Cardiac fibroblast (primary cell): ENCODE results near the gene TOPBP1.
A peak's percentile ranks its signal among the peaks of the same experiment; 100 is the strongest.

Source experiments
- DNase-seq, 2 donors: peaks; one replicate each; pipeline versions ENCODE4 v3.0.0 to v3.0.0-alpha.2; 2010; ENCODE audit warnings: low read depth in 2 of 2
- H3K4me3 ChIP-seq, 2 donors: replicated peaks in 1 of 2; 1 replicate in 1 of 2; 2 replicates in 1 of 2; pipeline ENCODE4 v1.5.1; 2011; ENCODE audit warnings: low read depth in 2 of 2, low read length in 2 of 2, mild to moderate bottlenecking in 2 of 2, moderate library complexity in 1 of 2
- TF ChIP-seq, protein P1 (sequence below): IDR thresholded peaks from one replicate; pipeline ENCODE4 v1.5.1; 2011; ENCODE audit warnings: low read depth, mild to moderate bottlenecking, low read length, inconsistent platforms

The TOPBP1 gene

DNA sequence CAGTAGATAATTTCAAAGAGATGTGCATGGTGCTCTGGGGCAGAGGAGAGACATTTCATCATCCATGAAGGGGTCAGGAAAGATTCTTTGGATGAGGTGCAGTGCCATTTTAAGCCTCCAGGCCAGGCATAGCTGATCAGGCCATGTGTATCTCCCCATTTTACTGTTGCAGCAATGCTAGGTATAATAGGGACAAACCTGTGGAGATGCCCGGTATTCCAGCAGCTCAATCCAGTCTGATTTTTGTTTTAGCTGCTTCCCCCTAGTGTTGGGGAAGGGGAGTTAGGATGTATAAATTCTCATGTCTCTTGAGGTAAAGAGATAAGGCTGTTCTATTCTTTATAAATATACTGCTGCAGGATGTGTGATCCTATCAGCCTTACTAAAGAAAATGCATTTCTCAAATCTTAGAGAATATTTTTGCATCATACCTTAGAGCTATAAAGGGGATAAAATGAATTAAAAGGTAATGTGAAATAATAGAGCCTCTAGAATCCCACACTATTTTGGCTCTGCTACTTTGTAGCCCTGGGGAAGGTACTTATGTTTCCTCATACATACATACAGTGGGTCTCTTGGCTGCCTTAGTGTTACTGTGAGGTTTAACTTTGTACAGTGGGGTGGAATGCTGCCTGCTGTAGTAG, 83.1 kb downstream of the TOPBP1 start:
- TF ChIP-seq, protein P1, sequence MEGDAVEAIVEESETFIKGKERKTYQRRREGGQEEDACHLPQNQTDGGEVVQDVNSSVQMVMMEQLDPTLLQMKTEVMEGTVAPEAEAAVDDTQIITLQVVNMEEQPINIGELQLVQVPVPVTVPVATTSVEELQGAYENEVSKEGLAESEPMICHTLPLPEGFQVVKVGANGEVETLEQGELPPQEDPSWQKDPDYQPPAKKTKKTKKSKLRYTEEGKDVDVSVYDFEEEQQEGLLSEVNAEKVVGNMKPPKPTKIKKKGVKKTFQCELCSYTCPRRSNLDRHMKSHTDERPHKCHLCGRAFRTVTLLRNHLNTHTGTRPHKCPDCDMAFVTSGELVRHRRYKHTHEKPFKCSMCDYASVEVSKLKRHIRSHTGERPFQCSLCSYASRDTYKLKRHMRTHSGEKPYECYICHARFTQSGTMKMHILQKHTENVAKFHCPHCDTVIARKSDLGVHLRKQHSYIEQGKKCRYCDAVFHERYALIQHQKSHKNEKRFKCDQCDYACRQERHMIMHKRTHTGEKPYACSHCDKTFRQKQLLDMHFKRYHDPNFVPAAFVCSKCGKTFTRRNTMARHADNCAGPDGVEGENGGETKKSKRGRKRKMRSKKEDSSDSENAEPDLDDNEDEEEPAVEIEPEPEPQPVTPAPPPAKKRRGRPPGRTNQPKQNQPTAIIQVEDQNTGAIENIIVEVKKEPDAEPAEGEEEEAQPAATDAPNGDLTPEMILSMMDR: peak; percentile 64
- peak overlapping the region in 1 of 2 donors; percentile 7 for H3K4me3 ChIP-seq
- DNase-seq: peak; percentile 57 to 70

DNA sequence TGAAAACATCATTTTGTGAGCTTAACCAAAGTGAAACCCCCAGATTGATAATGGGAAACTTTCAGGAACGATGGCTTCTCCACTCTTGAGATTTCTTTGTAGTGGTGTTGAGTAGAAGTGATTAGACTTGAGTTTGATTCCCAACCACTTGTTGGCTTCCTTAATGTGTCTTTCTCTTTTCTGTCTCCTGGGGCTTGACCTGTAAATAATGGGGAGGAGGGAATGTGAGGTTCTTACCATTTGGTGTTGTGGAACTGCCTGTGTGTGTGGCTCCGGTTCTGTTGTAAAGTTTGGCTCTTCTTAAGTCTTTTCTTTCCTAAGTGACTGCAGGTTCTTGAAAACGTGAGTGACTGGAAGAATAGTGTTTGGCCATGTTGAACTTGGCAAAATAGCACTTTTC, 85.6 kb downstream of the TOPBP1 start:
- peak; percentile 19 to 26 for DNase-seq
- H3K4me3 ChIP-seq: peak overlapping the region; percentile 74 to 76
- TF ChIP-seq, protein P1: no peak

DNA sequence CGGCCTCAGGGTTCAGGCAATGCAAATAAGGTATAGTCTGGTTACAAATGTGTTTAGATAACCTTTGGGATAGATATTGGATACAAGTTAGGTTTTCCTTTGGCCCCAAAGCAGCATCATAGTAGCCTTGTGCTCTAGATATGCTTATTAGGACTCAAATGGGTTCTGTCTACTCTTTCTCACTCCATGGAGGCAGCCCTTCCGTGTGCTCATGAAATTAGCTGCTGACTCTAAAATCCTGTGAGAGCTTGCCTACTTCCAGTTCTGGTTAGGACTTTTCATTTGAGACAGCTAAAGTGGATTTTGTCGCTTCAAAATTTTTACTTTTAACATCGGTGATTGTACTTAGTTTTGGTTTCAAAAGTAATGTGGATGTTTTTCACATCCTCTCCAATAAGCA, 86.7 kb downstream of the TOPBP1 start:
- peak in 1 of 2 donors; percentile 22 for DNase-seq
- peak overlapping the region; percentile 74 to 76 for H3K4me3 ChIP-seq
- TF ChIP-seq, protein P1: no peak

DNA sequence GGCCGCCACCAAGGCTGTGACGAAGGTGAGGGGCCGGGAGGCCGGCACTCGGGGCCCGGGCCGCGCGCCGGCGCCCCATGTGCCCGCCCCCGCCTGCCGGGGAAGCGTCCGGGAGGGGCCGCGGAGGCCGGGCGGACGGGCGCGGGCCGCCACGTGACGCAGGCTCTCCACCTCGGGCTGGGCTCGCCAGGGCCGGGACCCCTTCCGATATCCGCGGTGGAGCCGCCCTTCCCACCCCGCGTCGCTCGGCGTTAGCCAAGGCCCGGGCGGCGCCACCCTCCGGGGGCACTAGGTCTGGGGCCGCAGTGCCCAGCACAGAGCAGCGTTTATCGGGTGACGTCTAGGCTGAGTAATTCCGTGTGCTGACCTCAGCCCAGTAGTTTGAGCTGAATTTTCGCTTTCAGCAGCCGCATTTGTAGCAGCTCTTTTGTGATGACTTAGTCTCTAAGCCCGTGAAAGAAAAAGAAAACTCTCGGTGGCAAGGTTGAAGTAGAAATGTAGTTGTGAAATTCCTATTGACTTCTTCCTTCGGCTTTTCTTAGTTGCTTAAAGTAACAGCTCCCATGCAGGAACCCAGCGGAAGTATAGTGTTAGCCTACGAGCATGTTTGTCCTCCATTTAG, 87.4 kb downstream of the TOPBP1 start:
- TF ChIP-seq, protein P1: no peak
- peak overlapping the region; percentile 74 to 76 for H3K4me3 ChIP-seq
- peak; percentile 75 to 77 for DNase-seq

DNA sequence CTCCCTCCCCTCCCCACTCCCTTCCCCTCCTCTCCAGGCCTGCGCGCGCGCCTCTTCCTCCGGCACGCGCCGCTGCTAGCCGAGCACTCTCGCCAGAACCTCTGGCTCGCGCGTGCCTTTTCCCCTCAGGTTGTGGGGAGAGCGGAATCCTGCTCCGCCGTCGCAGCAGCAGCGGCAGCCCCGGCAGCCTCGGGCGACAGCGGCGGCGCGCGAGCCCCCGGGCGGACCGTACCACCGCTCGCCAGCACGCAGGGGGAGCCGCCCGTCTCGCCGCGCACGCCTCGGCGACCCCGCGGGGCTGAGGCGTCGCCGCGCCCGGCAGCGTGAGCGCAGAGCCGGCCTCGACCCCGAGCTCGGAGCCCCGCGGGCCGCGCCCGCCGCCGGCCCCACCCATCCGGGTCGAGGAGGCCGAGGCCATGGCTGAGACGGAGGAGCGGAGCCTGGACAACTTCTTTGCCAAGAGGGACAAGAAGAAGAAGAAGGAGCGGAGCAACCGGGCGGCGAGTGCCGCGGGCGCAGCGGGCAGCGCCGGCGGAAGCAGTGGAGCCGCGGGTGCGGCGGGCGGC, 88.0 kb downstream of the TOPBP1 start, which contains the start of gene CDV3:
Gene CDV3, plus strand, starts transcription at position 58 of the 566 bp plus-strand sequence. Its CDS starts 359 bp downstream, at position 417.
- no peak for DNase-seq
- TF ChIP-seq, protein P1: no peak
- peak within 1 kb of the TSS; percentile 74 to 76 for H3K4me3 ChIP-seq

DNA sequence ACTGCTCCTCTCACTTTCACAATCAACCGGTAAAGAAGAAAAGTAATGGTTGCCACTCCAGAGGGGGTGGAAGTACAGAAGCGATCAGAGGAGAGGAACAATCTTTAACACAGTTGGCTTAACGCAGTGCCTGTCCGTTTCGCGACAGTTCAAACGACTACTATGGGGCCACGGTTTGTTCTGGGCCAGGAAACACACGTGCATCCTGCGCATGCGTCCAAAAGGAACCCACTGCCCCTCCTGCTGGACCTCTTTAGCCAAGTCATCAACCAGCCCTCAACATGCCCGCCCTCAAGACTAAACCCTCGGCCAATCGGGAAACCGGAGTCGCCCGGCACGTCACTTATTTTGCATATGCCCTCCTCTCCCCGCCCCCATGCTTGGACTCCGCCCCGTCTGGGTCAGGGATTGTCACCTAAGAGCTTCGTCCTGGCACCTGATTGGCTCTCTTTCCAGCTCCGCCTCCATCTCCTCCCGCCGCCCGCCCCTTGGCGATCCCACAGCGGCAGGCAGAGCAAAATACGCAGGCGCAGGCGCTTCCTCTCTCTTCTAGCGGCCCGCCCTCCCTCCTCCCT, 88.6 kb downstream of the TOPBP1 start:
- TF ChIP-seq, protein P1: peak; percentile 25
- peak; percentile 100 for DNase-seq
- peak overlapping the region; percentile 54 to 74 for H3K4me3 ChIP-seq
